Amniotic stem cell (primary cell): ENCODE measurements around the gene SLC5A1.

Source experiments
- DNase-seq: peaks from one replicate; lab custom pipeline; 2025; lab: John Stamatoyannopoulos, UW

SLC5A1 gene

DNA sequence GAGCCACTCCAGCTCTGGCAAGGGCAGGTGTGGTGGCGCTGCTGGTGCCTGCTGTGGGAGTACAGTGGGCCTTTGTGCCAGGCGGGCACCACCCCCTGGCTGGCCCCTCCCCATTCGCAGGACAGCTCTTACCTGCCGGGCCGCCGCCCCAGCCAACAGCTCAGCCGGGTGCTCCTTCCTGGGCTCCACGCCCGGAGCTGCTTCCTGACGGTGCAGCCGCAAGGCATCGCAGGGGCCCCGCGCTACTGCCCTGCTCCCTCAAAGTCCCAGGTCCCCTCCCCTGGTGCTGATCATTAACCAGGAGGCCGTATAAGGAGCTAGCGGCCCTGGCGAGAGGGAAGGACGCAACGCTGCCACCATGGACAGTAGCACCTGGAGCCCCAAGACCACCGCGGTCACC is at the start of gene SLC5A1:
Gene SLC5A1 (plus strand): TSS at position 338 of the 400 bp plus-strand sequence. CDS start 21 bp downstream, at position 359.
- DNase-seq: no peak

DNA sequence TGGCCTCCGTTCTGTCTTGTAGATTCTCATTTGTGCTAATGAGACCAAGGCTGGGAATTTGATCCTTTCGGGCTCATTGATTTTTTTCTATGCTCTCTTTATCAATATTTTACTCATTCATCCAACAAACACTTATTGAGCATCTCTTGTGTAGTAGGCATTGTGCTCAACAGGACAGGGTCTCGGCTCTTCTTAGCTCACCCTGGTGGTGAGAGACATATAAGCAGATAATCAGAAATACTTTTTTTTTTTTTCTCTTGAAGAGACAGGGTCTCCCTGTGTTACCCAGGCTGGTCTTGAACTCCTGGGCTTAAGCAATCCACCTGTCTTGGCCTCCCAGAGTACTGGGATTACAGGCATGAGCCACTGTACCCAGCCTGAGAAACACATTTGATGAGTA is 48.0 kb upstream of the SLC5A1 start:
- DNase-seq: no peak

DNA sequence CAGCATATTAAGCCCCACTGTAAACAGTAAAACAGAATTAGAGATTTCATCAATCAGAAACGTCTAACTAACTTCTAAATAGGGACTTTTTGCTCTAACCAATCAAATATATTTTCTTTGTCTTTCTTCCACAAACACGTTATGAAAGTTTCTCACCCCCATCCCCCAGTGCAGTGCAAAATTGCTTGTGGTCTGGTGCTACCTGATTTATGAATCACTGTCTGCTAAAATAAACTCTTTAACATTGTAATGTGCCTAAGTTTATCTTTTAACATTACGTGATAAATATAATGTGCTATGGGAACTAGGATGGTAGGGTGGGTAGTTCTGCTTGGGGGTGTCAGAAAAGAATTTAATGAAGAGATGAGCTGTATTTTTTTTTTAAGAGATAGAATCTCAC is 47.3 kb upstream of the SLC5A1 start:
- no peak for DNase-seq

DNA sequence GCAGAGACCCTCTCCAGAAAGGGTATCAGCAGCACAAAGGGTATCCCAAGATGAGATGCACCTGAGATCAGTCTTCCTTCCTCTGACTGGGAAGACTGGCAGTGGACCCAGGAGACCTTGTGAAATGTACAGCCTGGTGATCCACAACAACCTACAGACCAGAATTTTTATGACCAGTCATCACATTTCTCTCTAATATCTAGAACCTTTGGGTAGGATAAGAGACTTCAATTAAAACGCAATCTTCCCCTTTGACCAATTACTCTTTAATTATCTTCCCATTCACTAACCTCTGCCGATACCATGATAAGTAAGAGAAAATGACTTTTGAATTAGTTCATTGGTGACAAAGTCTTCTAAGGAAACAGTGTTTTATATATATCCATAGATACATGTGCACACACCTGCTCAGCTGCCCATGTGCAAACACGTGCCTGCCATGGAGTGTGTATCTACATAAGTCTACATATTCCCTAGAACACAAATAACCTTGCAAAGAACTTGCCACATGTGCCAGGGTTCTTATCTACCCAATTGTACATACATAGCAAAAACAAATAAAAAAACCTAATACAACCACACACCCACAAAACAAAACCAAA is 44.2 kb upstream of the SLC5A1 start:
- DNase-seq: no peak

DNA sequence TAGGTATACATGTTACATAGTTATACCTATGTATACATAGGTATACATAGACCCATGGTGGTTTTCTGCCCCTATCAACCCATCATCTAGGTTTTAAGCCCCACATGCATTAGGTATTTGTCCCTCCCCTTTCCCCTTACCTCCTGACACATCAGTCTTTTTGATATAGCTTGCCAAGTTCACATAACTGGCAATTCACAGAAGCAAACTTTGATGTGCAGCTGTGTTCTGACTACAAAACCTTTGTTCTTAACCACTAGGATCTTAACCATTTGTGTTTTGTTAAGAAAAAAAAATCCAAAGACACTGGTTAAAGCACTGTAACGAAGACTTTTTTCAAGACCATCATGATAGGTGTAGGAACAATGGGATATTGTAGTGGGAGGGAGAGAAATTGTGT is 42.9 kb upstream of the SLC5A1 start:
- DNase-seq: no peak

DNA sequence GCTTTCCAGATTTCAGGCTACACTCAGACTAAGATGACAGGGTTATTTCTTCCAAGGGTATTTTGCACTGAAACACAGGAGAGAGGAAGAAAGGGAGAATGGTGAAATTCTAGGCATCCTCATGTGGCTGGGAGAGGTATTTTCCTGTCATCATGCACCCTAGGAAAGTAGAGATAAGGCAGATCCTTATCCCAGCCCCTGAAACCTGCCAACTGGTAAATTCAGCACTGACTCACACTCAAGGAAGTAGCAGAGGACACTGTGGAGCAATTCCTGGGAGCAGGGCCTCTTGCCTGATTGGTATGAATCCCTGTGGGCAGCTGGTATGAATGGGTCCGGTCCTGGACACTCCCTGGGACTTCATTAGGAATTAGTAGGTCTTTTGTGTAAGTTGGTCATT is 37.6 kb upstream of the SLC5A1 start:
- DNase-seq: no peak

DNA sequence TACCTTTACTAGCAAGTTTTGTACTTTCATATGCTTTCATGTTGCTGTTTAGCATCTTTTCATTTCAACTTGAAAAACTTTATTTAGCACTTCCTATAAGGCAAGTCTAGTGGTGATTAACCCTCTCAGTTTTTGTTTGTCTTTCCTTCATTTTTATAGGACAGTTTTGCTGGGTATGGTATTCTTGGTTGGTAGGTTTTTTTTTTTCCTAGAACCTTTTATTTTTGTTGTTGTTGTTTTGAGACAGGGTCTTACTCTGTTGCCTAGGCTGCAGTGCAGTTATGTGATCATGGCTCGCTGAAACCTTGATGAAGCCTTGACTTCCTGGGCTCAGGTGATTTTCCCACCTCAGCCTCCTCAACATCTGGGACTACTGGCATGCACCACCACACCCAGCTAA is 29.9 kb upstream of the SLC5A1 start:
- no peak for DNase-seq

DNA sequence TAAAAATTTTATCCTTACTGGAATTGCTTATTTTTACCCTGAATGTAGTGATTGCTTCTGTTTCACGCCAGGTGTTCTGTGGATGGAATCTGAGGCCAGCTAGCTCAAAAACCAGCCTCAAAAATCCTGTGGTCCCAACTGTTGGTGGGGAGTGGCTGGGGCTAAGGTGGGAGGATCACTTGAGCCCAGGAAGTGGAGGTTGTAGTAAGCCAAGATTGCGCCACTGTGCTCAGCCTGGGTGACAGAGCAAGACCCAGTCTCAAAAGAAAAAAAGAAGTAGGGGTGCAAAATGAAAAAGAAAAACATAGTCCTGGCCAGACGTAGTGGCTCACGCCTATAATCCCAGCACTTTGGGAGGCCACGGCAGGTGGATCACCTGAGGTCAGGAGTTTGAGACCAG is 27.0 kb upstream of the SLC5A1 start:
- no peak for DNase-seq

DNA sequence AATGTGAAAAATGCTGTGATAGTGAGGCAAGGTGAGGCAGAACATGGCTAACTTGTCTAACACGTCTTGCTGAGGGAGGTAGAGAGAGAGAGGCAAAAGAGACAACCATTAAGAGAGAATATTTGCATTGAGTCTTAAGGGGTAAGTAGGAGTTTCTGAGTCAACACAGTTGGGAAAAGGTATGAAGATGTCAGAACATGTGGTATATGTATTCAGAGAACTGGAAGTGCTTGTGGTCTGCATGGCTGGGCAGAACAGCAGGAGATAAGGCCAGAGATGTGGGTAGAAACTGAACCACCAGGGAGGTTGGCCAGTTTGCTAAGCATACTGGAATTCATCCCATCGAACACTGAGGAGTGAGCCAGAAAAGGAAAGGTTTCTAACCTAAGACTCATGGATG is 25.0 kb upstream of the SLC5A1 start:
- no peak for DNase-seq

DNA sequence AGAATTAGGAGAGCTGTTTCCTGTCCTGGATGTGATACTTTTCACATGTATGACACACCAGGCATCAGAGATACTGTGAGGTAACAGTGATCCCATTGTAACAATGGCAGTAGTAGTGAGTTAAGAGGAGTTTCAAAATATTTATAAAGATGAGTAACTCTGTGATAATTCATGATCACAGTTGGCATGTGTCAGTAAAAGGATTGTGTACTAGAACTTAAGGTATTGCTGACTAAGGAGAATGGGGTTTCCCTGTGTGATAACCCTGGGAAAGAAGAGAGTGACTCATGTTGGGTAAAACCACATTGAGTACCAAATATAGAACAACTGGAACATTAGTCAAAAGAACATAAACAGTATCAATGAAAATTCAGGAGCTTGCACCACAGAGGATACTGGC is 22.9 kb upstream of the SLC5A1 start:
- no peak for DNase-seq

DNA sequence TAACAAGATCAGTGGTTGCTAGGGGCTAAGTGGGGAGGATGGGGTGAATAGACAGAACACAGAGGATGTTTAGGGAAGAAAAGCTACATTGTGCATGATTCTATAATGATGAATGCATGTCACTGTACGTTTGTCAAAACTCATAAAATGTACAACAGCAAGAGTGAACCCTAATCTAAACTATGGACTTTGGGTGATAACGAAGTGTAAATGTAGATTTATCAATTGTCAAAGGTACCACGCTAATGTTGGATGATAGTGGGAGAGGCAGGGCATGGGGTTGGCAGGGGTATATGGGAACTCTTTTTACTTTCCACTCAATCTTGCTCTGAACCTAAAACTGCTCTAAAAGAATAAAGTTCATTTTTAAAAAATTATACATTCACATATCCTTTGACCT is 21.3 kb upstream of the SLC5A1 start:
- DNase-seq: no peak

DNA sequence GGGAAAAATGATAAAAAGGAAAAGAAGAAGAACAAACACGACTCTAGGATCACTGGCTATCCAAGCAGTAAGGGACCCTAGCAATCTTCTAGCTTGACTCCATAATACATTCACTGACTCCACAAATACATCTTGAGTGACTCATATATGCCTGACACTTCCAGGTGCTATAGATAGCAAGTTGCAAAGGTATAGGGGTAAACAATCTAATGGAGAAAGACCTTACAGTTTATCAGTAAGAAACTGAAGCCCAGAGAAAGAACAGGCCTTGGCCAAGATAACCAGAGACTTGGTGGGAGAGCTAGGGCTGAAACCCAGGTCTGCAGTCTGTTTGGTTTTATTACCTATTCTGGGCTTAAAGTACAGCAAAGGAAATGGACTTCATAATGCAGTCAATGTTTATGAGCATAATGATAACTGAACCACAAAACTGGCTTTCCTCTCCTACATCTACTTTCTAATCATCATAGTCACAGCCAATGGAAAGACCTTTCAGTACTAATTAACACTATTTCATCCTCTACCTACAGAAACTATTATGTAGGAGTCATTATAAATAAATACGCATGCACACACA is 19.7 kb upstream of the SLC5A1 start:
- no peak for DNase-seq

DNA sequence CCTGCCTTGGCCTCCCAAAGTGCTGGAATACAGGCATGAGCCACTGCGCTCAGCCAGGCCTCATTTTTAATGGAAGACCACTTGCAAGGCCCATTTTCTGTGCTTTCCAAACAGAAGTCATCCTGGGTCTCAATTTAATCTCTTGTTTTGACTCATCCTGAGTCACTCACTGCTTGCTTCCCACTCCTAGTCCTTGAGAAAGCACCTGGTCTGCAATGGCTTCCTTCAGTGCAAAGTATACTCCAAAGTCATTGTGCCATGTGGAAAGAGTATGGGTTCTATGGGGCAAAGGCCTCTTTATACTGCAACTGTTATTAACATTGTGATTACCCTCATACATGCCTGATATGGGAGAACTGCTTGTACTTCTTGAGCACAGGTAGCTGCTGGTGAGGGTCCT is 18.3 kb upstream of the SLC5A1 start:
- no peak for DNase-seq

DNA sequence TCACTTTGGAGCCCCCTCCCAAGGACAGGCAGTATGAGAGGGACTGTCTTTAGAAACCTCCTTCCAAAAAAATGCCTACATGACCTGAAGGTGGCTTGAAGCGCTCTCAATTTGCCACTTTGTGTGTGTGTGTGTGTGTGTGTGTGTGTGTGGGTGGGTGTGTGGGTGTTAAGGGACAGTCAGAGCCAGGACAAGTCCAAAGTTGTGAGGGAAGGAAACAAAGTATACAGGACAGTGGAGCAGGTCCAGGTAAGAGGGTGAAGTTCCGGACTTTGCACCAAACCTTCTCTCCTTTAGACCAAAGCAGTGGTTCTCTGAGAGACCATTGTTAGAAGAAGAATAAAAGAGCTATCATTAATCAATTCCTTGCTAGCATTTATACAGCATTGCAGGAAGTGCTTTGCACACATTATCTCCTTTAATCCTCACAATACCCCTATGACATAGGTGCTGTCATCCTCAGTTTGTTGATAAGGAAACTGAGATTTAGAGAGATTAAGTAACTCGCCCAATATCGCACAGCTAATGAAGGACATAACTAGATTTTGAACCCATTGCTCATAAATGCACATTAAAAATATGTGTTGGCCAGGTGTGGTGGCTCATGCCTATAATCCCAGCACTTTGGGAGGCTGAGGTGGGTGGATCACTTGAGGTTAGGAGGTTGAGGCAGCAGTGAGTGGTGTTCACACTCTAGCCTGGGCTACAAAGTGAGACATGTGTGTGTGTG is 12.4 kb upstream of the SLC5A1 start:
- no peak for DNase-seq

DNA sequence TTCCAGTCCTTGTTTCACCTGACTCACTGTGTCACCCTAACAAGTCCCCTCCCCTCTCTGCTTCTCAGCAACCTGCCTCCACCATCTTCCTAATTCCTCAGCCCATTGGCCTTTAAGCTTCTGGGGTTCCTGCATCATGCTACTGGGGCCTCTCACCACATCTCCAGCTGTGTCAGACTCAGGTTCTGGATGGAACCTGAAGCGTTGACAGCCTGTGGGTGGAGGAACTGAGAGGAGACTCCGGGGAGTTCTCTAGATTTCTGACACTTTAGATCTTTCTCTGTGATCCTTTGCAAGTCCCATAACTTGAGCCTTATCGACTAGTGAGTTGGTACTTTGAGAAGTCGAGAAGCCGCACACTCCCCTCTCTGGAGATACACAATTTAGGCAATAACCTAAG is 11.6 kb upstream of the SLC5A1 start:
- DNase-seq: no peak

DNA sequence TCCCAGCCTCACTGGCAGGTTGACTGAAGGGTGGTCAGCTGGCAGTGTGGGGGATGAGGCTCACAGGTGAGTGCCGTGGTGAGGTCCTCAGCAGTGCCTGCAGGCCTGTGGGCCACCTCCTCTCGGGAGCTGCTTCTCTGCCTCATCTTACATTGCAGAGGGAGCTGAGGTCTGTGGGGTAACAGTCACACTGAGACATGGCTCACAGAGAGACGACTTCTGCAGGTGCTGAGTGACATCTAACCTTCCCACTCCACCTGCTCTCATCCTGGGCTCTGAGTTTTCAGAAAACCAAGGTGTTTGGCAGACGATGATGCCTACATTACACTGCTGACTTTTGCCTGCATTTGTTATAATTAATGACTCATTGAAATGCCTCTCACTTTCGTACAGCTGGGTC is 8.8 kb upstream of the SLC5A1 start:
- no peak for DNase-seq

DNA sequence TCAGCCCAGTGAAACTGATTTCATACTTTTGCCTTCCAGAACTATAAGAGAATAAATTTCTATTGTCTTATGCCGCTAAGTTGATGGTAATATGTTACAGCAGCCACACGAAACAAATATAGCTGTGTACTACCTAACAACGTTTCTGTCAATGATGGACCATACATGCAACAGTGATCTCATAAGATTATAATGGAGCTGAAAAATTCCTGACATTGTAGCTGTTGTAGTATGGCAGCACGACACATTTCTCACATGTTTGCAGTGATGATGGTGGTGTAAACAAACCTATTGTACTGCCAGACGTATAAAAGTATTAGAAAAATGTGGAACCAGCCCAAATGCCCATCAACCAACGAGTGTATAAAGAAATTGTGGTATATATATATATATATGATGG is 5.8 kb upstream of the SLC5A1 start:
- no peak for DNase-seq

DNA sequence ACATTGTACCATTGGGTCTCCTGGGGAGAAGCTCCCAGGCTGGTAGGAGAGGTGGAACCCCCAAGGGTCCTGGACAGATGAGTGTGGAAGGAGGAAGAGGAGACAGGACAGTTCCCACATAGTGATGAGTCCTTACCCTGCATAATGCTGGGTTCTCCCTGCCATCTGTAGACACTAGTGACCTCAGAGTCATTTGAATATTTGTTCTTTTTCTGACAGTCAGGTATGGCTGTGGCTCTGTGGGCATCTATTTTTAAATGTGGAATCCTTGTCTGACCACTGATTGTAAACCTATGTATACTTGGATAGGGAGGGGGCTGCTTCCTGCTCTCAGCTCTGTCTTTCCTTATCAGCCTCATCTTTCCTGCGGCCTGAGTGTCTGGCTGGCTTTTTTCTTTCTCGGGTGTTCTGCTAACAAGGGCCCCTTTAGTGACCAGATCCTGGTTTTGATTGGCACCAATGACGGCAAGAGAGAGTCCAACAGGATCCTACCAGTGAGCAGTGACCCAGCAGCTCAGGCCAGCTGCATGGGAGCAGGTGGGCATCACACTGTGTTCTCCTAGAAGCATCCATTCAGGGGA is 2.6 kb upstream of the SLC5A1 start:
- no peak for DNase-seq

DNA sequence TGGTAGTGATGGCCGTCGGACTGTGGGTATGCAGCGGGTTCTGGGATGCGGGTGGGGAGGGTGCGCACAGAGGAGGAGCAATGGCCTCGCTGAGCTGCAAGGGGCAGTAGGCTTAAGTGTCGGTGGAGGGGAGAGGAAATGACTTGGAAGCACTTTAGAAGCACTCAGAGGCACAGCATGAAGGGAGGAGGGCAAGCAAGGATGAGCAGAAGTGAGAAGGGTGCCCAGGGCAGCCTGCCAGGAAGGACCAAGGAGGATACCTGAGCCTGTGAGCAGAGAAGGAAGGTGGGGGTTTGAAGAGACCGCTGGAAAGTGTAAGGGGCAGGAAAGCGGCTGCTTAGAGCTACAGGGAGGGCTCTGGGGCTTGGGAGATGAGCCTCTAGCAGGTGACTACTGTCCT is 330 bp downstream of the SLC5A1 start:
- DNase-seq: no peak

DNA sequence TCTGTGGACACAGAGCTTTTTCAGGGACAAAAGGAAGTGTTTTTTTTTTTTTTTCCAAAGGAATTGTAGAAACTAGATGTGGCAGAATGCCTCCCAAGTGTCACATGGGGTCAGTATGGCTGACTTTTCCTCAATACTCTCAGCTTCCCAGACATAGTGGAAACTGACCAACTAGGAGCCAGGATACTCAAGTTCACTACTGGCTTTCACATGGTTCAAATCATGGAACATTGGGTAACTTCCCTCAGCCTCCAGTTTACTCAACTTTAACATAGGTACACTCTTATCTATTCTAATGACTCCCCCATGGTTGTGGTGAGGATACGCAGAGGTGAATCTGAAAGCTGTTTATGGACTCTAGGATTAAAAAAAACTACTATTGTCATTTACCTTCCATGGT is 1.4 kb downstream of the SLC5A1 start:
- DNase-seq: no peak

DNA sequence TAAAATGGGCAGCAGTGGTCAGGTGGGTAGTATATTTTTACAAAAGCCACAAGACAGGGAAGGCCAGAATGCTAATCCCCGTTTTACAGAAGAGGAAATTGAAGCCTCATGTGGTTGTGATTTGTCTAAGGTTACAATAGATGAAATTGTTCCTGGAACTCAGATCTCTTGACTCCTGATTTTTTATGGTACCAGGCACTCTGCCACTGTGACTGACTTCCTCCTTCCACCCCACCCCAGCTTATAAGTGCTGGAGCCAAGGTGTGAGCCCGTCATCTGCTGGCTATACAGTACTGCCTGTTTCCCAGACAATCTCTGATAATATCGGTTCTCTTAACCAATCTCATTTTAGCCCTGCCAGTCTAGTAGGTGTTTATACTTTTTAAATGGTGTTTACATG is 1.9 kb downstream of the SLC5A1 start:
- no peak for DNase-seq

DNA sequence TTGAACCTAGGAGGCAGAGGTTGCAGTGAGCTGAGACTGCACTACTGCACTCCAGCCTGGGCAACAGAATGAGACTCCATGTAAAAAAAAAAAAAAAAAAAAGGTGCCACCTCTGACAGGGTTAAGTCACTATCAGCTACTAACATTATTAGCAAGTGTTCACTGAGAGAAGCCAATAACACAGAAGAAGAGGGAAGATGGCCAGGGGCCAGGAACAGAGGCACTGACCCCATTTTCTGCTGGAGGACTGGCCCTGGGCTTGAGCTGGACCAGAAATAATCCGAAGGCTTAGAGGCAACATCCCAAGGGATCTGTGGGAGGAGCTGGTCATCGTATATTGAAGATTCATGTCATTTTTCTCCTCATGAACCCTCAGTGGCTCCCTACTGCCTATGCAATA is 5.0 kb downstream of the SLC5A1 start:
- no peak for DNase-seq
